ENCODE data around the gene EPHB2. TPM values are rescaled to one million over a fixed set of nuclear protein-coding genes. Genes with fewer than 3 reads are reported as not detected.

The EPHB2 gene
- total RNA-seq, 2 experiments from 2014 or later = 0.08 TPM; not detected in 1

- intact Hi-C loops (cut with DNase I, micrococcal nuclease) = loop anchor here in 1 of 2 experiments (10.0 kb wide), 1 partner anchor 485 kb away; no protein-coding TSS in a partner anchor
- no peaks in the 10 kb centered on the region for H3K4me1 Mint-ChIP-seq (ENCODE audit: low read depth)
- Histone ChIP-seq H3K27me3 (ENCODE audit: control insufficient read depth in 1 of 2, insufficient read depth in 2 of 2, low read length in 2 of 2) (no peaks in the 10 kb centered on the region), H3K9me3 (ENCODE audit: control insufficient read depth in 1 of 2, insufficient read depth in 1 of 2, low read length in 2 of 2) (no peaks in the 10 kb centered on the region), H3K4me1 (ENCODE audit: insufficient read depth, low read length) (no peaks in the 10 kb centered on the region), H3K36me3 (ENCODE audit: insufficient read depth, low read length) (no peaks in the 10 kb centered on the region), H3K4me3 (ENCODE audit: low read length) (no peak overlapping the region), H3K27ac (ENCODE audit: low read depth in 1 of 2, low read length in 2 of 2) (no peak overlapping the region)
- no peak overlapping the region for H3K27ac Mint-ChIP-seq
- H3K4me3 Mint-ChIP-seq = no peak overlapping the region
- ATAC-seq (ENCODE audit: poor library complexity) (no peak), DNase-seq (no peak)
- POLR2A ChIA-PET = no interaction called here
- H3K36me3 Mint-ChIP-seq (ENCODE audit: low read depth) = no peaks in the 10 kb centered on the region
- CTCF ChIA-PET = no interaction called here
- peaks cover 15% of the 10 kb centered on the region for H3K27me3 Mint-ChIP-seq
- no peak for TF ChIP-seq CTCF (IDR thresholded peaks at IDR 0.05)
- H3K9me3 Mint-ChIP-seq = no peaks in the 10 kb centered on the region
These were observed 10.7 kb upstream of the EPHB2 start for GRCh38 chr1:22699681-22700520.

- no peak for DNase-seq
- Mint-ChIP-seq H3K4me1 (ENCODE audit: low read depth) (no peaks in the 10 kb centered on the region), H3K27me3 (peaks cover 30% of the 10 kb centered on the region), H3K9me3 (no peaks in the 10 kb centered on the region), H3K4me3 (no peak overlapping the region), H3K36me3 (ENCODE audit: low read depth) (no peaks in the 10 kb centered on the region), H3K27ac (no peak overlapping the region)
- no peak for TF ChIP-seq CTCF (IDR thresholded peaks at IDR 0.05)
- H3K4me3 ChIP-seq (ENCODE audit: low read length) = no peak overlapping the region
- intact Hi-C loops (cut with DNase I, micrococcal nuclease) = loop anchor here in 1 of 2 experiments (10.0 kb wide), 1 partner anchor 482 kb away; no protein-coding TSS in a partner anchor
- CTCF ChIA-PET = no interaction called here
- no peaks in the 10 kb centered on the region for H3K9me3 ChIP-seq (ENCODE audit: control insufficient read depth in 1 of 2, insufficient read depth in 1 of 2, low read length in 2 of 2)
- POLR2A ChIA-PET = no interaction called here
- no peaks in the 10 kb centered on the region for H3K4me1 ChIP-seq (ENCODE audit: insufficient read depth, low read length)
- no peak overlapping the region for H3K27ac ChIP-seq (ENCODE audit: low read depth in 1 of 2, low read length in 2 of 2)
- no peak for ATAC-seq (ENCODE audit: poor library complexity)
- H3K36me3 ChIP-seq (ENCODE audit: insufficient read depth, low read length) = no peaks in the 10 kb centered on the region
- H3K27me3 ChIP-seq (ENCODE audit: control insufficient read depth in 1 of 2, insufficient read depth in 2 of 2, low read length in 2 of 2) = no peaks in the 10 kb centered on the region
These were observed 8.1 kb upstream of the EPHB2 start for GRCh38 chr1:22702296-22703085.

GRCh38 chr1:22704440-22705067 lies 6.1 kb upstream of the EPHB2 start:
- Histone ChIP-seq H3K36me3 (ENCODE audit: insufficient read depth, low read length) (no peaks in the 10 kb centered on the region), H3K27ac (ENCODE audit: low read depth in 1 of 2, low read length in 2 of 2) (no peak overlapping the region), H3K27me3 (ENCODE audit: control insufficient read depth in 1 of 2, insufficient read depth in 2 of 2, low read length in 2 of 2) (peaks cover 9 to 11% of the 10 kb centered on the region in 2 experiments), H3K4me1 (ENCODE audit: insufficient read depth, low read length) (no peaks in the 10 kb centered on the region), H3K9me3 (ENCODE audit: control insufficient read depth in 1 of 2, insufficient read depth in 1 of 2, low read length in 2 of 2) (no peaks in the 10 kb centered on the region), H3K4me3 (ENCODE audit: low read length) (no peak overlapping the region)
- Mint-ChIP-seq H3K36me3 (ENCODE audit: low read depth) (no peaks in the 10 kb centered on the region), H3K9me3 (no peaks in the 10 kb centered on the region), H3K4me1 (ENCODE audit: low read depth) (no peaks in the 10 kb centered on the region), H3K4me3 (no peak overlapping the region), H3K27ac (no peak overlapping the region), H3K27me3 (peaks cover 47% of the 10 kb centered on the region)
- DNase-seq (peak; percentile 41 to 80 (median 64)), ATAC-seq (ENCODE audit: poor library complexity) (peak; percentile 79)
- ChIA-PET POLR2A (no interaction called here), CTCF (interaction anchor here (0.6 to 1.2 kb wide), 4 partner anchors 13 to 225 kb away, joined by 3 to 6 read pairs (median 4); no protein-coding TSS in a partner anchor)
- peak; percentile 84 for TF ChIP-seq CTCF (IDR thresholded peaks at IDR 0.05)
- intact Hi-C loops (cut with DNase I, micrococcal nuclease) = loop anchor here in 1 of 2 experiments (10.0 kb wide), 1 partner anchor 480 kb away; no protein-coding TSS in a partner anchor
